ENCODE measurements around the gene CTSZ.

DNA sequence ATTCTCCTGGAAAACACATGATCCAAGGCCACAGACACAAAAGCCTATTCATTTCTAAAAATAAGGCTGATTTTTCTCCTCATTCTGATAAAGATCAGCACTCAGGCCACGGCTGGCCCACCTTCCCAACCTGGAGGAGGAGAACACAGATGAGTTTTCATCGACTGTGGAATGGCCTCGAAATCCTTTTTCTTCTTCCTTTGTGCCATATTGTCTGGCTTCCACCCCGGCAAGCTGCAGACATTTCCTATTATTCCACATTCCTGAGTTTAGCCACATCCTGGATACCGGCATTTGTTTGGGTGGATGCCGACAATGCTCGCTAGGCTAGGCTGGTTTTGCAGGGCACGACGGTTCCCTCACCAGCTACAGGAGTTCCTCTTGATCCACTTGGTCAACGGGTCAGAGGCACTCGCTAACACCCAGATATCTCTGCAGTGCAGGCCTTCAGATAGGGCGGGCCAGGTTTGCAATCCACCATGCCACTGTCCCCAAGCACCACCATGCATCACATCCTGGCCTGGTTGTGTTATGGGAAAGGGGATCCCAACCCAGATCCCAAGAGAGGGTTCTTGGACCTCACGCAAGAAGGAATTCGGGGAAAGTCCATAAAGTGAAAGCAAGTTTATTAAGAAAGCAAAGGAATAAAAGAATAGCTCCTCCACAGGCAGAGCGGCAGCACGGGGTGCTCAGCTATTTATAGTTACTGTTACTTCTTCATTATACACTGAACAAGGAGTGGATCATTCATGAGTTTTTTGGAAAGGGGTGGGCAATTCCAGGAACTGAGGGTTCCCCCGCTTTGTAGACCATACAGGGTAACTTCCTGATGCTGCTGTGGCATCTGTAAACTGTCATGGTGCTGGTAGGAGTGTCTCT is 4.2 kb upstream of the CTSZ start:
- no peak for TF ChIP-seq EP300 (IDR thresholded peaks at IDR 0.05)
- no peak for TF ChIP-seq POLR2A (IDR thresholded peaks at IDR 0.05)
- TF ChIP-seq, protein P1, sequence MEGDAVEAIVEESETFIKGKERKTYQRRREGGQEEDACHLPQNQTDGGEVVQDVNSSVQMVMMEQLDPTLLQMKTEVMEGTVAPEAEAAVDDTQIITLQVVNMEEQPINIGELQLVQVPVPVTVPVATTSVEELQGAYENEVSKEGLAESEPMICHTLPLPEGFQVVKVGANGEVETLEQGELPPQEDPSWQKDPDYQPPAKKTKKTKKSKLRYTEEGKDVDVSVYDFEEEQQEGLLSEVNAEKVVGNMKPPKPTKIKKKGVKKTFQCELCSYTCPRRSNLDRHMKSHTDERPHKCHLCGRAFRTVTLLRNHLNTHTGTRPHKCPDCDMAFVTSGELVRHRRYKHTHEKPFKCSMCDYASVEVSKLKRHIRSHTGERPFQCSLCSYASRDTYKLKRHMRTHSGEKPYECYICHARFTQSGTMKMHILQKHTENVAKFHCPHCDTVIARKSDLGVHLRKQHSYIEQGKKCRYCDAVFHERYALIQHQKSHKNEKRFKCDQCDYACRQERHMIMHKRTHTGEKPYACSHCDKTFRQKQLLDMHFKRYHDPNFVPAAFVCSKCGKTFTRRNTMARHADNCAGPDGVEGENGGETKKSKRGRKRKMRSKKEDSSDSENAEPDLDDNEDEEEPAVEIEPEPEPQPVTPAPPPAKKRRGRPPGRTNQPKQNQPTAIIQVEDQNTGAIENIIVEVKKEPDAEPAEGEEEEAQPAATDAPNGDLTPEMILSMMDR (IDR thresholded peaks at IDR 0.05) = no peak
- TF ChIP-seq POLR2AphosphoS5 (IDR thresholded peaks at IDR 0.05) = no peak

Measured in sigmoid colon (tissue), 4 donors.